Nephron progenitor cell (in vitro differentiated cells): Measurements from ENCODE around the gene ASIC2.

ENCODE experiments used
- DNase-seq: peaks from one replicate; pipeline ENCODE4 v3.0.0; 2021
- H3K27ac Mint-ChIP-seq: 2 replicates; pipeline ENCODE4 v1.8.0; 2021; ENCODE audit warnings: mild to moderate bottlenecking, moderate library complexity, mixed read lengths
- H3K27me3 Mint-ChIP-seq: 2 replicates; pipeline ENCODE4 v1.8.0; 2021; ENCODE audit warnings: mild to moderate bottlenecking, low read depth, mixed read lengths; ENCODE audit not compliant: poor library complexity
- H3K36me3 Mint-ChIP-seq: 2 replicates; pipeline ENCODE4 v1.8.0; 2021; ENCODE audit warnings: low read depth, mixed read lengths
- H3K4me1 Mint-ChIP-seq: 2 replicates; pipeline ENCODE4 v1.8.0; 2021; ENCODE audit warnings: mixed read lengths
- H3K4me3 Mint-ChIP-seq: 2 replicates; pipeline ENCODE4 v1.8.0; 2021; ENCODE audit warnings: mild to moderate bottlenecking, moderate library complexity, mixed read lengths
- H3K9me3 Mint-ChIP-seq: 2 replicates; pipeline ENCODE4 v1.8.0; 2021; ENCODE audit warnings: mild to moderate bottlenecking, moderate library complexity, mixed read lengths
- TF ChIP-seq, protein P1 (sequence below): fragments of 200-600 bp; sonication (generic); IDR thresholded peaks from 2 replicates; pipeline ENCODE4 v1.5.0; 2021; ENCODE audit warnings: antibody characterized with exemption

ASIC2 gene

DNA sequence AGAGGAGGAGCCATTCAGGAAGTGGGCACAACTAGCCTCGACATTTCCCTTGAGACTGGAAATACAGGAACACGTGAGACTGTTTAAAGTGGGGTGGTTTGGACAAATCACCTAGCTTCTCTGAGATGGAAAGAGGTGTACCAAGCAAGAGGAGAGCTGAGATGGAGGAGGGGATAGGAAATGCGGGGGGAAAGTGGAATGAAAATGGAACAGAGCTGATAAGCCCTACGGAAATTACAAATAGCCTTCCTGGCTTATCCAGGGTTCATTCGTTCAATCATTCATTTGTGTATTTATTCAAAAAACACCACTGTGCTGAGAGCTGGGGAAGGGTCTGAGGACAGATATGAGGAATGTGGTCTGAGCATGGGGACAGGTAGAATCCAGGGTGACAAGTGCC, 64.1 kb downstream of the ASIC2 start:
- no peak for DNase-seq
- H3K27ac Mint-ChIP-seq = no peak overlapping the region
- H3K4me1 Mint-ChIP-seq = peaks cover 10% of the 10 kb centered on the region
- peaks cover 7% of the 10 kb centered on the region for H3K27me3 Mint-ChIP-seq
- no peaks in the 10 kb centered on the region for H3K36me3 Mint-ChIP-seq
- TF ChIP-seq, protein P1, sequence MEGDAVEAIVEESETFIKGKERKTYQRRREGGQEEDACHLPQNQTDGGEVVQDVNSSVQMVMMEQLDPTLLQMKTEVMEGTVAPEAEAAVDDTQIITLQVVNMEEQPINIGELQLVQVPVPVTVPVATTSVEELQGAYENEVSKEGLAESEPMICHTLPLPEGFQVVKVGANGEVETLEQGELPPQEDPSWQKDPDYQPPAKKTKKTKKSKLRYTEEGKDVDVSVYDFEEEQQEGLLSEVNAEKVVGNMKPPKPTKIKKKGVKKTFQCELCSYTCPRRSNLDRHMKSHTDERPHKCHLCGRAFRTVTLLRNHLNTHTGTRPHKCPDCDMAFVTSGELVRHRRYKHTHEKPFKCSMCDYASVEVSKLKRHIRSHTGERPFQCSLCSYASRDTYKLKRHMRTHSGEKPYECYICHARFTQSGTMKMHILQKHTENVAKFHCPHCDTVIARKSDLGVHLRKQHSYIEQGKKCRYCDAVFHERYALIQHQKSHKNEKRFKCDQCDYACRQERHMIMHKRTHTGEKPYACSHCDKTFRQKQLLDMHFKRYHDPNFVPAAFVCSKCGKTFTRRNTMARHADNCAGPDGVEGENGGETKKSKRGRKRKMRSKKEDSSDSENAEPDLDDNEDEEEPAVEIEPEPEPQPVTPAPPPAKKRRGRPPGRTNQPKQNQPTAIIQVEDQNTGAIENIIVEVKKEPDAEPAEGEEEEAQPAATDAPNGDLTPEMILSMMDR = no peak
- no peak overlapping the region for H3K4me3 Mint-ChIP-seq
- H3K9me3 Mint-ChIP-seq = no peaks in the 10 kb centered on the region

DNA sequence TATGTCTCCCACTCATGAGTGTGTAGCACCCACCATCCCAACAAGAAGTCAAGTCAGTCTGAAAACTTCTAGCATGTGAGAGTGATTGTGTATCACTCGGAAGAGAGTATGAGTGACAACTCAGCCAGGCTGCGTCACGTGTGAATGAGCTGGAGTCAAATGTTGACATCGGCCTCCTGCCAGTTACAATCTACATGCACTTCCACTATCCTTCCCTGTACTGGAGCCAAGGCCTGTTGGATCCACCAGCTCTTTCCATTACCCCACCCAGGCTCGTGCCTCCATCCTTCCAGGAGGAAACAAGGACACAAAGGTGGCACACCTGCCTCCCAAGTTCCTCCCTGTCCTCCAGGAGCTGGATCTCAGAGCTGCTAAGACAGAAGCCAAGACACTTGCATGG, 64.5 kb downstream of the ASIC2 start:
- TF ChIP-seq, protein P1 = no peak
- DNase-seq = no peak
- no peak overlapping the region for H3K27ac Mint-ChIP-seq
- no peaks in the 10 kb centered on the region for H3K9me3 Mint-ChIP-seq
- H3K27me3 Mint-ChIP-seq = peaks cover 7% of the 10 kb centered on the region
- H3K4me1 Mint-ChIP-seq = peaks cover 6% of the 10 kb centered on the region
- H3K4me3 Mint-ChIP-seq = no peak overlapping the region
- H3K36me3 Mint-ChIP-seq = no peaks in the 10 kb centered on the region

DNA sequence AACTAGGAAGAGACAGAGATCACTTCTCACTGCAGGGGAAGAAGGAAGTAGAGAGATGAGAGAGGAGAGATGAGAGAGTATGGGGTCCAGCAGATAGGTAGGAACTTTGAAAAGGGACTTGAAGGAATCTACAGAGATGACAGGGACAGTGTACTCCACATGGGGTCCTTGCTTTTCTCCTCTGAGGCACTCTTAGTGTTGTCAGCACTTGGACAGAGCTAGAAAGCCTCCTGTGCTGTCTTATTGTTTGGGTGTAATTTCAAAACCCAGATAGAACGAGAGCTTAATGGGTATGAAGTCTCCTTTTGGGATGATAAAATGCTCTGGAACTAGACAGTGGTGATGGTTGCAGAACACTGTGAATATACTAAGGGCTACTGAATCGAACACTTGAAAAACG, 65.2 kb downstream of the ASIC2 start:
- H3K4me1 Mint-ChIP-seq = no peaks in the 10 kb centered on the region
- H3K9me3 Mint-ChIP-seq = no peaks in the 10 kb centered on the region
- TF ChIP-seq, protein P1 = no peak
- DNase-seq = no peak
- H3K4me3 Mint-ChIP-seq = no peak overlapping the region
- no peaks in the 10 kb centered on the region for H3K36me3 Mint-ChIP-seq
- no peak overlapping the region for H3K27ac Mint-ChIP-seq
- peaks cover 7% of the 10 kb centered on the region for H3K27me3 Mint-ChIP-seq

DNA sequence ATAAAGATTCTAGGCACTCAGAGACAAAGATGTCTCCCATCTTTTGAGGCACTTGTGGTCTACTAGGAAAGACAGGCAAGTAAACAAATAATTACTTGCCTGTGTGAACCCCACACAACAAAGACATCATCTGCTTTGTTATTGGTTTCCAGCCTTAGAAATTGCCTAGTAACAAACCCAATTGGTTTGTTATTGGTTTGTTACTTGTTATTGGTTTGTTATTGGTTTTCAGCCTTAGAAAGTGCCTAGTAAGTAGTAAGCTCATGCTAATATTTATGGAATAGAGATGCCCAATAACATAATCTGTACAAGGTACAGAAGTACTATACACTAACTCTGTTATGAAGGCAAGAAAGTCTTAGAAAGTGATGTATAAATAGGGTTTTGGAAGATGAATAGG, 67.1 kb downstream of the ASIC2 start:
- H3K9me3 Mint-ChIP-seq = no peaks in the 10 kb centered on the region
- TF ChIP-seq, protein P1 = no peak
- H3K36me3 Mint-ChIP-seq = no peaks in the 10 kb centered on the region
- no peak for DNase-seq
- H3K27ac Mint-ChIP-seq = no peak overlapping the region
- peaks cover 4% of the 10 kb centered on the region for H3K27me3 Mint-ChIP-seq
- no peak overlapping the region for H3K4me3 Mint-ChIP-seq
- H3K4me1 Mint-ChIP-seq = no peaks in the 10 kb centered on the region

DNA sequence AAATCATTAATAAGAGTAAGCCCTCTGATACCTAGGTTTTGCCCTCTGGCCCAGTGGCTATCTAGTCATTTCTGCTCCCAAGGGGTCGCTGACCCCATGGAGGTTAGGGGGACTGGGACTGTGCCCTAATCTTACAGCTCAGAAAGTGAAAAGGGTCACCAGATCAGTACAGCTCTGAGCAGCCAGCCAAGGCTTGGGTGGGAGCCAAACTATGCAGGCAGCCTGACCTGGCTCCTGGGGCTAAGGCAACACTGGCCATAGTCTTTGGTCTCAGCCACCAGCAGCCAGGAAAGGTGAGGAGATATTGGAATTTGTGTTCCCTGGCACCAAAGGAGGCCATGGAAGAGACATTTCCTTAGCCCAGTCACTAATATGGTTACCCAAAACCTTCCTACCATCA, 67.6 kb downstream of the ASIC2 start:
- H3K36me3 Mint-ChIP-seq = no peaks in the 10 kb centered on the region
- H3K27me3 Mint-ChIP-seq = no peaks in the 10 kb centered on the region
- no peak overlapping the region for H3K4me3 Mint-ChIP-seq
- no peaks in the 10 kb centered on the region for H3K9me3 Mint-ChIP-seq
- no peak overlapping the region for H3K27ac Mint-ChIP-seq
- no peak for DNase-seq
- TF ChIP-seq, protein P1 = no peak
- H3K4me1 Mint-ChIP-seq = no peaks in the 10 kb centered on the region

DNA sequence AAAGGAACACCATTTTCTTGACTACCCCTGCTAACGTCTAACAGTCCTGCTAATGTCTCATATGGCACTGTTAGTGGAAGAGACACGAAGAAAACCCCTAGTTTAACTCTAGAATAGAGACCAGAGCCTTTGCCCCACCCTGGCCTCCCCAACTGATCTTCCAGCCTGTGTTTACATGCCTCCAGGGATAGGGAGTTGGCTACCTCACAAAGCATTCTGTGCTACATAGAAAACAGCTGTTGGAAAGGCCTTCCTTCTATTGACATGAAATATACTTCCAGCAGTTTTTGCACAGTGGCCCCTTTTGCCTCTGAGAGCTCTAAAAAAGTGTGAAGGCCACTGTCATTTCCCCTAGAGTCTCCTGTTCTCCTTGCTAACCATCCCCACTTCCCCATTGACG, 73.1 kb downstream of the ASIC2 start:
- H3K36me3 Mint-ChIP-seq = no peaks in the 10 kb centered on the region
- no peaks in the 10 kb centered on the region for H3K9me3 Mint-ChIP-seq
- no peak overlapping the region for H3K27ac Mint-ChIP-seq
- peaks cover 9% of the 10 kb centered on the region for H3K27me3 Mint-ChIP-seq
- TF ChIP-seq, protein P1 = no peak
- H3K4me3 Mint-ChIP-seq = no peak overlapping the region
- H3K4me1 Mint-ChIP-seq = peaks cover 17% of the 10 kb centered on the region
- no peak for DNase-seq
